Activated CD4-positive, alpha-beta memory T cell treated with anti-CD3 and anti-CD28 coated beads for 36 hours (primary cell): Measurements from ENCODE around the gene OR5T1. TPM values are rescaled to one million over a fixed set of nuclear protein-coding genes. Genes with fewer than 3 reads are reported as not detected.

ENCODE experiments used
- CTCF ChIA-PET: fragments of 350-600 bp; sonication (Branson Sonifier 250); formaldehyde crosslinking; loops from one replicate; lab custom pipeline; 2021; ENCODE audit warnings: antibody characterized with exemption, inconsistent platforms; lab: Charles Lee
- POLR2A ChIA-PET: fragments of 350-600 bp; sonication (Branson Sonifier 250); formaldehyde crosslinking; loops from one replicate; lab custom pipeline; 2021; ENCODE audit warnings: antibody characterized with exemption; lab: Charles Lee
- DNase-seq: peaks from one replicate; pipeline ENCODE4 v3.0.0-alpha.2; 2020
- H3K27ac Mint-ChIP-seq: one replicate; pipeline ENCODE4 v1.8.0; 2021; ENCODE audit warnings: mixed read lengths
- H3K27me3 Mint-ChIP-seq: one replicate; pipeline ENCODE4 v1.8.0; 2021; ENCODE audit warnings: mixed read lengths
- H3K36me3 Mint-ChIP-seq: one replicate; pipeline ENCODE4 v1.8.0; 2021; ENCODE audit warnings: mixed read lengths
- H3K4me1 Mint-ChIP-seq: one replicate; pipeline ENCODE4 v1.8.0; 2021; ENCODE audit warnings: low read depth, mixed read lengths
- H3K4me3 Mint-ChIP-seq: one replicate; pipeline ENCODE4 v1.8.0; 2021; ENCODE audit warnings: mild to moderate bottlenecking, mixed read lengths
- H3K9me3 Mint-ChIP-seq: one replicate; pipeline ENCODE4 v1.8.0; 2021; ENCODE audit warnings: mixed read lengths
- intact Hi-C: fragments of 100-400 bp; cut with micrococcal nuclease; formaldehyde crosslinking; loops from one replicate; pipeline ENCODE4 v1.15.1; 2023
- total RNA-seq, 2 experiments: library from RNA; stranded (reverse); gene quantifications; one replicate each; pipeline ENCODE4 v1.2.3, GENCODE V29; 2021

Gene OR5T1
- total RNA-seq, result not detected

DNA sequence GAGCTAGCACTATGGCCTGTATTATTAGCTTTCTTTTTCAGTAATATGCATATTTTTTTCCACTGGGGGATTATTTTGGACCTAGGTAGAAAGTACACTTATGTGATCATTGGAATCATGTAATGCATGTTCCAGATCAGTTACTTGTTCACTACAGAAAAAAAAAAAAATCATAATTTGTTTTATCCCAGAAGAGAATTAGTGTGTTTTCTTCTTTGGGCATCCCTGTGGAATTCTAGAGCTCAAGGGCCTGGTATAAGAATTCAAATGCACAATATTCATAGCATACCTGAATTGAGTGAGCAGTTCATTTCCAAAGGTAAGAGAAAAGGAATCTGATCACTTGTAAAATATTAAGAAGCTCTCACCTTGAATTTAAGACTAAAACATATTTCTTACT is at the start of gene OR5T1:
OR5T1 (plus strand) TSS at position 301 of the 400 bp plus-strand sequence. CDS start 1,485 bp downstream, outside the sequence.
- no peak within 1 kb of the TSS for H3K4me3 Mint-ChIP-seq
- ChIA-PET CTCF (no interaction called here), POLR2A (no interaction called here)
- no peaks in the 10 kb centered on the region for H3K4me1 Mint-ChIP-seq
- H3K36me3 Mint-ChIP-seq, result no peaks in the 10 kb centered on the region
- no peak within 1 kb of the TSS for H3K27ac Mint-ChIP-seq
- no peaks in the 10 kb centered on the region for H3K27me3 Mint-ChIP-seq
- no peak for DNase-seq
- intact Hi-C loops, result no loop called here
- H3K9me3 Mint-ChIP-seq, result peaks cover 25% of the 10 kb centered on the region

DNA sequence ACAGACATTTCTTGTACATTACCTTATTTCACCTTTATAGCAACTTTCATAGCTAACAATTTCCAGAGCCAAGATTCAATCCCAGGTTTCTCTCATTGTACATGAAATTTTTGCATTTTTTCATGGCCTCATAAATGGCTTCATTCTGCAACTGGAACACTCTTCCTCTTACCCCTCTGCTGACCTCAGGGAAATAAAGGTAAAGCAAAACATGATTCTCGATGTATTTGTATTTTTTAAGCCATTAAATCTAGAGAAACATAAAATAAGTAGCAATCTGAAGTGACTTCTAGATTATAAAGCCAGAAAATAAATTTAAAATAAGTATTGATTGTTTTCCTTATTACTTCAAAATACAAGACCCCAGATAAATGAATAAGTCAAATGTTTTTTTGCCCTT is 39.8 kb upstream of the OR5T1 start, which contains the start of gene OR5T2:
OR5T2 (minus strand) TSS at position 101 of the 400 bp plus-strand sequence. CDS start 1,193 bp downstream, outside the sequence.
- Mint-ChIP-seq H3K36me3 (no peaks in the 10 kb centered on the region), H3K9me3 (peaks cover 28% of the 10 kb centered on the region)

DNA sequence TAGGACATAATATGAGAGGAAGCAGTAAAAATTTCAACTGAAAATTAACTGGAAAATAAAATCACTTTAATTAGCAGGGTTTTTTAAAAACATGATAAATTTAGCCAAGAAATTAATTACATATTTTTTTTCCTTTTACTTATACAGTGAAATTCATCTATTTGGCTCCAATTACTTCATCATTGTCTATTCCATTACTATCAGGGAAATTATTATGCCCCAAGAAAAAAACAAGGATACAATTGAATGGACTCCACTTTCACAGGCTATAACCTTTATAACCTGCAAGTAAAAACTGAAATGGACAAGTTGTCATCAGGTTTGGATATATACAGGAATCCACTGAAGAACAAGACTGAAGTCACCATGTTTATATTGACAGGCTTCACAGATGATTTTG is 22.0 kb upstream of the OR5T1 start, which contains the start of gene OR5T3:
OR5T3 (plus strand) TSS at position 301 of the 400 bp plus-strand sequence; CDS start at position 301, 0 bp downstream.
- no peaks in the 10 kb centered on the region for H3K36me3 Mint-ChIP-seq
- H3K27me3 Mint-ChIP-seq, result no peaks in the 10 kb centered on the region
- DNase-seq, result no peak
- POLR2A ChIA-PET, result no interaction called here
- H3K4me3 Mint-ChIP-seq, result no peak within 1 kb of the TSS
- H3K9me3 Mint-ChIP-seq, result peaks cover 13% of the 10 kb centered on the region
- no peaks in the 10 kb centered on the region for H3K4me1 Mint-ChIP-seq
- CTCF ChIA-PET, result no interaction called here
- intact Hi-C loops, result no loop called here
- H3K27ac Mint-ChIP-seq, result no peak within 1 kb of the TSS

More for the DNA sequence above, 39.8 kb upstream of the OR5T1 start, which contains the start of gene OR5T2:
- no peaks in the 10 kb centered on the region for H3K4me1 Mint-ChIP-seq
- intact Hi-C loops, result no loop called here
- H3K27ac Mint-ChIP-seq, result no peak within 1 kb of the TSS
- H3K4me3 Mint-ChIP-seq, result no peak within 1 kb of the TSS
- ChIA-PET CTCF (no interaction called here), POLR2A (no interaction called here)
- H3K27me3 Mint-ChIP-seq, result no peaks in the 10 kb centered on the region
- no peak for DNase-seq

DNA sequence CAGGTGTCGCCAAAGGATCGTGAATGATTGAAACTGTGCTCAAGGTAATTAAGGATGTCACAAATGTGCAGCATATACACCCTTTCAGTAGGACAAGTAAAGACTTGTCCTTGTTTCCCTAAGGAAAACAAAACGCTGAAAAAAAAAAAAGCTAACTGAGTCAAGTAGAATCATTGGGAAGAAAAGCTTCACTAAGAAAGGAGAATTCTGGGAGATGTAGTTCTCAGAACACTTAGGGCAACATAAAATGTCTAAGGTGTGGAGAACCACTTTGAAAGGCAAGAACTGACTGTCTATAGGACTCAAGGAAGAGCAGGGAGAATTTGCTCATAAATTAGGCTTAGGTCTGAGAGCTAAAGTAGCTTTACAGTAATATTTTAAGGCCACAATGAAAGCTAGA is 2.9 kb upstream of the OR5T1 start:
- intact Hi-C loops, result no loop called here

DNA sequence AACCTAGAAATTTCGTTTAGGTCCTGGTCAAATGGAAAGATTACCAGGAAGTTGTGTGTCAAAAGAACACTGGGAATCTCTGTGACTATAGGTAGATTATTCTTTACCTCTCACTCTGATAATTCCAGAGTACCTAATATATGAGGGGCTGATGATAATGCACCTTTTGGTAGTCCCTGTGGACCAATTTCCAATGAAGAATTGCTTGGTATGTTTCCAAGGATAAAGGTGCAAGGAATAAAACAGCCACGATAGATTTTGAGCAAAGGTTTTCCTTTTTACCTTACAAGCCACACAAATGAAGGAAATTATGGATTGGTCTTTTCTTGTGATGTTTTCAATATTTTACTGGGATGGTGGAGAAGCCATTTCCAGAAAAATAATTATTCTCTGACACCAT is 18.2 kb downstream of the OR5T1 start, which contains the start of gene OR8H1:
OR8H1 (minus strand) TSS at position 101 of the 400 bp plus-strand sequence. CDS start 1,192 bp downstream, outside the sequence.
- intact Hi-C loops, result no loop called here
- Mint-ChIP-seq H3K4me1 (no peaks in the 10 kb centered on the region), H3K4me3 (no peak within 1 kb of the TSS), H3K27ac (no peak within 1 kb of the TSS), H3K36me3 (no peaks in the 10 kb centered on the region), H3K27me3 (no peaks in the 10 kb centered on the region), H3K9me3 (peaks cover 19% of the 10 kb centered on the region)
- POLR2A ChIA-PET, result no interaction called here
- no peak for DNase-seq
- CTCF ChIA-PET, result no interaction called here

More for the DNA sequence above, 2.9 kb upstream of the OR5T1 start:
- Mint-ChIP-seq H3K4me1 (no peaks in the 10 kb centered on the region), H3K9me3 (peaks cover 31% of the 10 kb centered on the region), H3K27me3 (no peaks in the 10 kb centered on the region), H3K36me3 (no peaks in the 10 kb centered on the region), H3K27ac (no peak overlapping the region), H3K4me3 (no peak overlapping the region)
- DNase-seq, result no peak
- ChIA-PET POLR2A (no interaction called here), CTCF (no interaction called here)

DNA sequence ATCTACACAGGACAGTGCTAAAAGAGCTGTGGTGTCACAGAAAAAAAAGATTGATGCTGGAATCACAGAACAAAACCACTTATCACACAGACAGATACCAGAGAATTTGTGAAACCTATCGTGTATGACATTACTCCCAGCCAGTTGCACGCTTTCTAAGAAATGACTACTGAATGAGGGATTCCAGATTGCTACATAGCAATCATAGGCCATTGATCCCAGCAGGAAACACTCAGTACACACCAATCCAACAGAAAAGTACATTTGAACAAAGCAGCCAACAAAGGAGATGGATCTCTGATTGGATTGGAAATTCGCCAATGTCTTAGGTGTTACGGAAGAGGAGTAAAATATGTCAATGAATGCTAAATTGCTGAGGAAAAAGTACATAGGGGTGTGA is 22.9 kb downstream of the OR5T1 start:
- DNase-seq, result no peak

DNA sequence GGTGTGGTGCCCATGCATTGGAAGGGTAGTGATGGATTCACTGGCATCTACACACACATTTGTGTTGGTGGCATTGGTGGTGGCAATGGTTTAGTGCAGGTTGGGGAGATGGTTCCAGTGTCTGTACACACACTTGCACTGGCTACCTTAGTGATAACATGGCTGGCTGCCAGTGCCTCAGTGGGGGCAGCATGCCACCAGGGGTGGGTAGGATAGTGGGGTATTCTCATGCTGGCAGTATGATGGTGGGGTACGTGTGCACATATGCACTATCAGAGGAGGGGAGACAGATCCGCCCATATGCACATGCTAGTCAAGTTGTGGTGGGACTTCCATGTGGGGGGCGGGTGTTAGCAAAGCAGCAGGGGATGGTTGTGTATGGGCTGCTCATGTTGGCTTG is 33.9 kb downstream of the OR5T1 start:
- CTCF ChIA-PET, result no interaction called here
- intact Hi-C loops, result no loop called here
- no peak overlapping the region for H3K27ac Mint-ChIP-seq
- POLR2A ChIA-PET, result no interaction called here
- no peaks in the 10 kb centered on the region for H3K36me3 Mint-ChIP-seq
- no peaks in the 10 kb centered on the region for H3K27me3 Mint-ChIP-seq
- H3K4me1 Mint-ChIP-seq, result no peaks in the 10 kb centered on the region
- no peak overlapping the region for H3K4me3 Mint-ChIP-seq
- H3K9me3 Mint-ChIP-seq, result peaks cover 41% of the 10 kb centered on the region
- DNase-seq, result no peak

More for the DNA sequence above, 22.9 kb downstream of the OR5T1 start:
- ChIA-PET POLR2A (no interaction called here), CTCF (no interaction called here)
- Mint-ChIP-seq H3K27ac (no peak overlapping the region), H3K4me1 (no peaks in the 10 kb centered on the region), H3K9me3 (peaks cover 12% of the 10 kb centered on the region), H3K36me3 (no peaks in the 10 kb centered on the region), H3K4me3 (no peak overlapping the region), H3K27me3 (no peaks in the 10 kb centered on the region)
- intact Hi-C loops, result no loop called here

DNA sequence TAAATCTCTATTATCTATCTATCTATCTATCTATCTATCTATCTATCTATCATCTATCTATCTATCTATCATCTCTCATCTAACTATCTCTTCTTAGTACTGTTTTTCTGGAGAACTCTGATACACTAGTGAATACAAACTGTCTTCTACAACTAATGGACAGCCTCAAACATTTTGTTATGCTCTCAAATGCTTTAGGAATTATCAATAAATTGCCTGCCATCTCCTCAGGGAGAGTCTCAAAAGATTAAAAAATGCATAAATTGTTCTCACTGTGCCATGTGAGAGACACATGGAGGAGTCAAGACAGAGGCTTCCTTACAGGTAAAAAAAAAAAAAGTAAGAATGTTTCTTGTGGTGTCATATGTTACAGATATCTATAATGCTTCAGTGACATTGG is 40.9 kb downstream of the OR5T1 start, which contains the start of gene OR8K3:
OR8K3 (plus strand) TSS at position 301 of the 400 bp plus-strand sequence. CDS start 3,163 bp downstream, outside the sequence.
- intact Hi-C loops, result no loop called here
- DNase-seq, result no peak
- Mint-ChIP-seq H3K9me3 (peaks cover 8% of the 10 kb centered on the region), H3K36me3 (no peaks in the 10 kb centered on the region), H3K27ac (no peak within 1 kb of the TSS), H3K4me1 (no peaks in the 10 kb centered on the region), H3K4me3 (no peak within 1 kb of the TSS), H3K27me3 (no peaks in the 10 kb centered on the region)
- ChIA-PET CTCF (no interaction called here), POLR2A (no interaction called here)

Other genes starting within 250 kb of the OR5T1 start
- gene OR5AS1, start 246.5 kb upstream of the OR5T1 start, total RNA-seq, result not detected
- not detected for gene OR8I2, start 180.8 kb upstream of the OR5T1 start, total RNA-seq
- not detected for gene OR8H2, start 170.5 kb upstream of the OR5T1 start, total RNA-seq
- not detected for gene OR8H3, start 151.8 kb upstream of the OR5T1 start, total RNA-seq
- gene OR8J3, start 134.0 kb upstream of the OR5T1 start, total RNA-seq, result not detected
- gene OR8K5, start 113.8 kb upstream of the OR5T1 start, total RNA-seq, result not detected
- gene OR5J2, start 97.5 kb upstream of the OR5T1 start, total RNA-seq, result not detected
- gene OR5T2, start 39.9 kb upstream of the OR5T1 start, total RNA-seq, result not detected
- gene OR5T3, start 21.9 kb upstream of the OR5T1 start, total RNA-seq, result not detected
- gene OR8H1, start 18.1 kb downstream of the OR5T1 start, total RNA-seq, result not detected
- not detected for gene OR8K3, start 41.0 kb downstream of the OR5T1 start, total RNA-seq
- gene OR8K1, start 71.9 kb downstream of the OR5T1 start, total RNA-seq, result not detected
- not detected for gene OR8J1, start 80.1 kb downstream of the OR5T1 start, total RNA-seq
- not detected for gene OR8U1, start 101.5 kb downstream of the OR5T1 start, total RNA-seq
- not detected for gene OR5AL1, start 138.5 kb downstream of the OR5T1 start, total RNA-seq
- gene OR5M3, start 199.2 kb downstream of the OR5T1 start, total RNA-seq, result not detected
- not detected for gene OR5M8, start 217.2 kb downstream of the OR5T1 start, total RNA-seq